ENCODE data around the gene RNGTT. TPM values are rescaled to one million over a fixed set of nuclear protein-coding genes. Genes with fewer than 3 reads are reported as not detected.

Gene RNGTT
- total and polyA plus RNA-seq, 10 of the 15 experiments (the other 5 are each of a cell fraction or from before 2014, with no cell fraction given): 7.7 to 30.4 (median 22.2) TPM

GRCh38 chr6:88633782-88634181 lies 329.6 kb downstream of the RNGTT start (continued):
- TF ChIP-seq ZNF592 (IDR thresholded peaks at IDR 0.05): no peak
- TF ChIP-seq MEF2A (IDR thresholded peaks at IDR 0.05; ENCODE audit: insufficient read depth, low read depth, low read length): no peak
- TF ChIP-seq ESRRA (IDR thresholded peaks at IDR 0.05; ENCODE audit: low read length): no peak
- no peak for TF ChIP-seq ZBTB33 (IDR thresholded peaks at IDR 0.05)
- no peak for TF ChIP-seq NFXL1 (IDR thresholded peaks at IDR 0.05; ENCODE audit: borderline replicate concordance)
- no peak for TF ChIP-seq BCLAF1 (IDR thresholded peaks at IDR 0.05)
- no peak for TF ChIP-seq NFYA (IDR thresholded peaks at IDR 0.05; ENCODE audit: borderline replicate concordance, low read depth, low read length)
- TF ChIP-seq CEBPB (IDR thresholded peaks at IDR 0.05; ENCODE audit: borderline replicate concordance in 1 of 2, low read depth in 2 of 2, low read length in 2 of 2): no peak
- no peak for TF ChIP-seq JUND (IDR thresholded peaks at IDR 0.05; ENCODE audit: low read depth, low read length)
- TF ChIP-seq, protein P1, sequence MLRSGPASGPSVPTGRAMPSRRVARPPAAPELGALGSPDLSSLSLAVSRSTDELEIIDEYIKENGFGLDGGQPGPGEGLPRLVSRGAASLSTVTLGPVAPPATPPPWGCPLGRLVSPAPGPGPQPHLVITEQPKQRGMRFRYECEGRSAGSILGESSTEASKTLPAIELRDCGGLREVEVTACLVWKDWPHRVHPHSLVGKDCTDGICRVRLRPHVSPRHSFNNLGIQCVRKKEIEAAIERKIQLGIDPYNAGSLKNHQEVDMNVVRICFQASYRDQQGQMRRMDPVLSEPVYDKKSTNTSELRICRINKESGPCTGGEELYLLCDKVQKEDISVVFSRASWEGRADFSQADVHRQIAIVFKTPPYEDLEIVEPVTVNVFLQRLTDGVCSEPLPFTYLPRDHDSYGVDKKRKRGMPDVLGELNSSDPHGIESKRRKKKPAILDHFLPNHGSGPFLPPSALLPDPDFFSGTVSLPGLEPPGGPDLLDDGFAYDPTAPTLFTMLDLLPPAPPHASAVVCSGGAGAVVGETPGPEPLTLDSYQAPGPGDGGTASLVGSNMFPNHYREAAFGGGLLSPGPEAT (IDR thresholded peaks at IDR 0.05; ENCODE audit: low read depth): no peak
- no peak for TF ChIP-seq HCFC1 (IDR thresholded peaks at IDR 0.05; ENCODE audit: low read length)
- TF ChIP-seq SIX5 (IDR thresholded peaks at IDR 0.05; ENCODE audit: low read depth, low read length, severe bottlenecking): no peak
